HG03108 (cell line): ENCODE measurements around the gene NUP58.

Experiments
- ATAC-seq: cut with Tn5 transposase; IDR thresholded peaks from one replicate; pipeline ENCODE4 v1.9.1; 2021; ENCODE audit warnings: moderate library complexity; ENCODE audit not compliant: unreplicated experiment

NUP58 gene

DNA sequence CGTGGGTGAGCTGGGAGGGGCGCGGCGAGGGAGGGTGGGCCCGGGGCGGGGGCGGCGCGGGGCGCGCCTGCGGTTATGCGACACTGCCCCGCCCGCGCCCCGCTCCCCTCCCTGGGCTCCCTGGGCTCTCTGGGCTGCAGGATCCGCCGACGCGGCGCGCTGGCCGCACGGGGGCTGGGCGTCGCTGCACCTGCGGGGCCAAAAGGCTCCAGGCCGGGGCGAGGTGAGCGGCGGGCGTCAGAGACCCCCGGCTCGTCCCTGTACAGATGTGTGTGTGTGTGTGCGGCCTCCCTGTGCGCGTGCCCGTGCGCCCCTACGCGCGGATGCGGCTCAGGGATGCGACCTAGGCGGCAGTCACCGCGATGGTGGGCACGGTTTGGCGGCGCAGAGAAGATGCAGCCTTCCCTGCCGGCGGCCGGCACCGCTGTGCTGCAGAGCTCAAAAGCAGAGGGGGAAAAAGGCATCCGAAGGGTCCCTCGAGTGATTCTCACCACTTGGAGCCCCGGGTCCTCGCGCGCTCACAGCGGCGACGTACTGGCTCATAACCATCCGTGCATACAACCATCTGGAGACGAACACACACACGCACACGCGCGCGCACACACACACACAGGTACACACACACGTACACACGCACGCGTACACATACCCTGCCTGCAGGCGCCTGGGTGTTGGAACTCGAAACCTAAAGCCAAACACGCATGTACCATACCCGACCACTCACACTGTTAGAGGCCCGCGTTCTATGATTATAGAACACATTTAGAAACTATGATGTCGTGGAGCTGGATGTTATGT is 71.1 kb downstream of the NUP58 start:
- no peak for ATAC-seq

DNA sequence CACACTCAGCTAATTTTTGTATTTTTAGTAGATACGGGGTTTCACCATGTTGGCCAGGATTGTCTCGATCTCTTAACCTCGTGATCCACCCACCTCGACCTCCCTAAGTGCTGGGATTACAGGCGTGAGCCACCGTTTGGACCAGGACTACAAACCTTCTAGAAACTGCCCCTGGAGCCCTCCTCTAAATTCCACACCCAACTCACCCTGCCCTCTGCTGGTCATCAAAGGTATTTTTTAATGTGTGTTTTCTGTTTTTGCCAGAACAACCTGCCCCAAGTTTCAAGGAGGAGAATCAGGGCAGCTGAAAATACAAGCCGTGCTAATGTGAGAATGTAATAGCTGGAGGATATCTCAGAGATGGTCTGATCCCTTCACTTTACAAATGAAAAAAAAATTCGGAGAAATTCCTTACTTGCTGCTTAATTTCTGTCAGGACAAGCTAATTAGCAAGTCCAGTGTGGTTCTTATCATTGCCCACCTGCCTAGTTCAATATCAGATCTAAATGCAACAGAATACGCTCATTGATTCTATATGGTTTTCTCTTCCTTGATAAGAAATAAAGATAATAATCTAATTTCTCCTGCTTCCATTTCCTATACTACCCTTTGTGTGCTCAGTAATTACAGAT is 74.4 kb downstream of the NUP58 start:
- no peak for ATAC-seq

DNA sequence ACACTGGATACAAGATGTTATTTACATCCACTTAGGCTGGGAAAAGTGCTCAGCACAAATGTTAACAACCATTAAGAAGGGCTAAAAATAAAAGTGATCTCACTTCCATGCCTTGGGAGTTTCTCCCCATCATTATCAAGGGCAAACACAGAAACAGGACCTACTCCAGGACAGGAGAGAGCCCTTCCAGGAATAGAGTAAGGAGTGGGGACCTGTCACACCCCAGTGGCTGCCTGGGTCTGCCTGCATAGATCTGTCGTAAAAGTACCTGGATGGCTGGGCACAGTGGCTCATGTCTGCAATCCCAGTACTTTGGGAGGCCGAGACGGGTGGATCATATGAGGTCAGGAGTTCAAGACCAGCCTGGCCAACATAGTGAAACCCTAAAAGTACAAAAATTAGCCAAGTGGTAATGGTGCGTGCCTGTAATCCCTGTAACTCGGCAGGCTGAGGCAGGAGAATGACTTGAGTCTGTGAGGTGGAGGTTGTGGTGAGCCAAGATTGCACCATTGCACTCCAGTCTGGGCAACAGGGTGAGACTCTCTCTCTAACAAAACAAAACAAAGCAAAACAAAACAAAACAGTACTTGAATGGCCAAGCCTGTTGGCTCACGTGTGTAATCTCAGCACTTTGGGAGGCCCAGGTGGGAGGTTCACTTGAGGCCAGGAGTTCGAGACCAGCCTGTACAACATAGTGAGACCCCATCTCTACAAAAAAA is 76.0 kb downstream of the NUP58 start:
- ATAC-seq, result no peak

DNA sequence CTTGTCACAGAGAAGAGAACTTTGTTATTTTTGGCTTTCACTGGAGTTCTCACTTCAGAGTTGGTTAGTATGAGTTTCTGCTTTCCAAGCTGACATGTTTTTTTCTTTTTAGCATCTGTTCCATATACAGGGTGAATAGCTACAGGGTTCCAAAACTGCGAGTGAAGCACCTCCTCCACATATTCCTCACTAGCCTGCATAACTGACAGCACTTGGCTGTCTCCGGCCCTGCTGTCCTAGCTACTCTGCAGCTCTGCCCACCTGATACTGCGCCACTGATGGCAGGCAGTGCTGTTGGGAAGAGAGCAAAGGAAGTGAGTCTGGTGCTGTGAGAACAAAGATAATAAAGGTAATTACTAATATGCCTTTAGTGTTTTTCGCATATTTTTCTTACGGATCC is 77.1 kb downstream of the NUP58 start:
- ATAC-seq, result no peak

DNA sequence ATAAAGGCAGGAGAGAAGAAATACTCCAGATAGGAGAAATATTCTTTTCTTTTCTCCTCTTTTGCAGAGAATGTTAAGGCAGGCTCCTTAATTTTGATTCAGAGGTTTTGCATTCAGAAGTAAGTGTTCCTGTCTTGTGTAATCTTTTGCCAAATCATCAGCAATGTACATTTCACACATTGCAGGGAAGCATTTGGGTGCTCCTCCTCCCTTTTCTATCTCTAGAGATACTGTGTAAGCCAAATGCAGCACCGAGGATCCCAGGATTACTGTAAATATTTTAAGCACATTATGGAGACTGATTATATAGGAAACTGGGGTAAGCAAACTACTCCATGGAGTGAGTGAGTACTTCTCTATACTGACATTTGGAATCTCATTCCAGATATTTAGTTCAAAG is 77.6 kb downstream of the NUP58 start:
- no peak for ATAC-seq

DNA sequence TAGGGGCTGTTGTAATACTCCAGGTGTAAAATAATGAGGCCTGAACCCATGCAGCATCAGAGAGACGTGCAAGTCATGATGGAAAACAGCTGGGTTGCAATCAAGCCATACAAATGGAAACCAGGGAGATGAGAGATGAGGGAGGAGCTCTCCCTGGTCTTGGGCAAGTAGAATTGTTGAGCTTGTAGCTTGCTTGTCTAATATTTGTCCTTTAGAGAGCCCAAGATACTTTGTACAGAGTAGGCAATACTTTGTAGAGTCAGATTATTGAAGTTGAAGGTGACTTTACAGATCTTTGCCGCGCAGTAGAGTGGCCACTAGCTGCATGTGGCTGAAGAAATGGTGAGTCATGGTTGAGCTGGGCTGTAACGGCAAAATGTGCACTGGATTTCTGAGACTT is 78.7 kb downstream of the NUP58 start:
- ATAC-seq, result no peak

DNA sequence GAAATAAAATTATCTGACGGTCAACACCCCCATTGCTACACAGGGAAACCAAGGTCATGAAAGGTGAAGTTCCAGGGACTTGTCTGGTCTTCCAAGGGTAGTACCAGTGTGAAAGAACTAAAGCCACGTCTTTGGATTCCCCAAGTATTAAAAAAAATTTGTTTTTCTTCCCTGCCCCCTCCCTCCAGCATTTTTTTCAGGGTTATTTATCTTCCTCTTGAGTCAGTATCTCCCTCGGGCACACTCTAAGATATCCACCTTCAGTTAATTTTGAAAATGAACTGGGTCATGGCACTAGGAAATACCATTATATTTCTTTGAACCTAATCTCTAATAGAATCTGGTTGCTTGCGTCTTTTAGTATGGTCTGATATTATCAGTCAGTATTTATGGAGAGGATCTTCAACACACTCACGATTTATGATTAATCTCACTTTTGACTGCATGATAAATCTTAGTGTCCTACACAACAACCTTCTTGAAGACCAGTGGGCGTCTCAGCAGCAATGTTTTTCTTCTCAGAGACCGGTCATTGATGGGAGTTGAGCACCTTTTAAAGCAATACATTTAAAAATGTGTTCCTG is 79.4 kb downstream of the NUP58 start:
- no peak for ATAC-seq

DNA sequence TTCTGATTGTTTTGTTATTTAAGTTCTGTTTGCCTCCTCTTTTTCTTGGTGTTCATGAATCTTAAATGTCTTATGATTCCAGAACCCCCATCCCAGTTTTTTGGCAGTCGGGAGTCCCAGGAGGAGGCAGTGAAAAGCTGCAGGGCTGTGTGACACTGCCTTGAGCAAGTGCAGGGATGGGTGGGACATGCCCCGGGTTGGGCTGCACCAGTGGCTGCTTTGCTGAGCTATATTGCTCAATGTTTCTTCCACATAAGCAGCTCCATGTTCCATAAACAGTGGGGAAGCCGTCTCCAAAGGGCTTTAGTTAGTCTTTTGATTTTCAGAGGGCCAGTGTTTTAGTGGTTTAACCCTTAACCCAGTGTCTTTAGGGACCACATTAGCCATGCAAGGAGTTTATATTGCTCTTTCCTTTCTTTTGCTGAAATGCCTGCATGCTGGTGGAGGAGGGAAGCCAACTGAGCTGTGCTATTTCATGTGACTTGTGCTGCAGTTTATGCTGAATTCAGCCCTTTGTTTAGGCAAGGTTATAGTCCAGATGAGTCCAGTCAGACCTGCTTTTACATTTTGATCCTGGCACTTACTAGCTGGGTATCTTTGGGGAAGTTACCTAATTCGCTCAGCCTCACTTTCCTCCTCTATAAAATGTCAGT is 83.5 kb downstream of the NUP58 start:
- ATAC-seq, result no peak

DNA sequence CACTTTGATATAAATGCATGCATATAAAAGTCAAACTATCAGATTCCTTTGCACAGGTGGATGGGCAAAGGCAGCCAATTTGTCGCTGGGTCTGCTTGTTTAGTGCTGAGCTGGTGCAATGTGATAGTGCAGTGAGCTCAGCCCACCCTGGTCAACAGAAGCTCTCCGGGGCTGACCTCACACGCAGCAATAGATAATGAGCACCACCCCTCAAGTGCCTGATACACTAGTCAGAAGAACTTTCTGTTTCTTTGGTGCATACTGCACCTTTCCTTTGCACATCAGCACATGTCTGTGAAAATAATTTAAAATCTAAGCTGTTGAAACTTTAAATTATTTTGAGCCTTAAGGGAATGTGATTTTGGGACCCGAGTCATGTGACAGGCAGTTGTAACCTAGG is 90.5 kb downstream of the NUP58 start:
- no peak for ATAC-seq
